Body of pancreas (tissue), 4 donors: Measurements from ENCODE around the gene SHLD1. TPM values are rescaled to one million over a fixed set of nuclear protein-coding genes. Genes with fewer than 3 reads are reported as not detected.

Experiments
- ATAC-seq: fragments of 150-250 bp; one replicate; pipeline ENCODE4 v1.9.1; 2016
- DNase-seq, 4 donors: peaks; one replicate each; pipeline ENCODE4 v3.0.0-alpha.2; 2019
- H3K27ac ChIP-seq, 4 donors: fragments of 200-600 bp; sonication (generic); 1 replicate in 3 of 4; 2 replicates in 1 of 4; pipeline versions ENCODE4 v1.5.1 to v1.6.1; 2016 to 2019; ENCODE audit warnings: mild to moderate bottlenecking in 1 of 4, mixed read lengths in 1 of 4, moderate library complexity in 1 of 4
- H3K27me3 ChIP-seq, 2 donors: fragments of 200-600 bp; sonication (generic); one replicate each; pipeline ENCODE4 v1.6.0; 2016; ENCODE audit warnings: mild to moderate bottlenecking in 1 of 2
- H3K36me3 ChIP-seq, 2 donors: fragments of 200-600 bp; sonication (generic); replicated peaks in 1 of 2; 2 replicates each; pipeline ENCODE4 v1.5.1; 2016; ENCODE audit warnings: low read depth in 2 of 2; ENCODE audit not compliant: insufficient read depth in 1 of 2
- H3K4me1 ChIP-seq: fragments of 200-600 bp; sonication (generic); one replicate; pipeline ENCODE4 v1.6.0; 2016
- H3K4me3 ChIP-seq, 2 donors: fragments of 200-600 bp; sonication (generic); 1 replicate in 1 of 2; 2 replicates in 1 of 2; pipeline ENCODE4 v1.5.1; 2016 to 2019
- H3K9me3 ChIP-seq, 3 donors: fragments of 200-600 bp; sonication (generic); 1 replicate in 2 of 3; 2 replicates in 1 of 3; pipeline ENCODE4 v1.5.1; 2016
- POLR2A ChIP-seq, 3 donors: fragments of 450-650 bp; IDR thresholded peaks; one replicate each; pipeline ENCODE4 v1.6.1; 2016; ENCODE audit warnings: antibody characterized with exemption in 3 of 3, mild to moderate bottlenecking in 2 of 3
- WGBS, 2 donors: methylation state at CpG; one replicate each; pipeline ENCODE4 v1.1.5; 2017; 5-methylcytosine and 5-hydroxymethylcytosine counted together
- intact Hi-C: fragments of 100-400 bp; cut with DNase I; formaldehyde crosslinking; loops from one replicate; pipeline ENCODE4 v1.15.1; 2023
- total RNA-seq, 2 donors: library from RNA; depleted of rRNA; stranded (reverse); fragments of >200 nt; gene quantifications; one replicate each; pipeline ENCODE4 v1.1.0, GENCODE V29; 2016
- TF ChIP-seq, protein P1 (sequence below), 7 experiments: fragments of 450-650 bp in 4 of 7; fragments of 200-600 bp in 3 of 7; sonication (generic) in 3 of 7; IDR thresholded peaks; one replicate each; pipeline ENCODE4 v1.5.1; 2016 to 2019; ENCODE audit warnings: antibody characterized with exemption in 7 of 7

Gene SHLD1
- total RNA-seq, 2 donors from 2014 or later, result 1.8 TPM; not detected in 1

DNA sequence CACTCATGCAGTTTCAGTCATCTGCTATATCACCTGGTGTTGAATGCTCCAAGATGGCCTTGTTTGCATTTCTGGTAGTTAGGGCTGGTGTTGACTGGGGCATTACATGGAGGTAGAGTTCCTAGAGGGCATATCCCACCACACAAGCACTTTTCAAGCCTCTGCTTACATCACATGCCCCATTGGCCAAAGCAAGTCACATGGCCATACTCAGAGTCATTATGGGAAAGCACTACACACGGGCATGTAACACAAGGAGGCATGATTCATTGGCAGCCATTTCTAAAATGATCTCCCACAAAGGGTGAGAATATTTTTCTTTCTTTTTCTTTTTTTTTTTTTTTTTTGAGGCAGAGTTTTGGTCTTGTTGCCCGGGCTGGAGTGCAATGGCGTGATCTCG, 126.9 kb downstream of the SHLD1 start:
- 72 to 75% methylated on average over 4 of the region's 4 CpGs for WGBS, 2 donors
- no peak for DNase-seq
- TF ChIP-seq, protein P1, sequence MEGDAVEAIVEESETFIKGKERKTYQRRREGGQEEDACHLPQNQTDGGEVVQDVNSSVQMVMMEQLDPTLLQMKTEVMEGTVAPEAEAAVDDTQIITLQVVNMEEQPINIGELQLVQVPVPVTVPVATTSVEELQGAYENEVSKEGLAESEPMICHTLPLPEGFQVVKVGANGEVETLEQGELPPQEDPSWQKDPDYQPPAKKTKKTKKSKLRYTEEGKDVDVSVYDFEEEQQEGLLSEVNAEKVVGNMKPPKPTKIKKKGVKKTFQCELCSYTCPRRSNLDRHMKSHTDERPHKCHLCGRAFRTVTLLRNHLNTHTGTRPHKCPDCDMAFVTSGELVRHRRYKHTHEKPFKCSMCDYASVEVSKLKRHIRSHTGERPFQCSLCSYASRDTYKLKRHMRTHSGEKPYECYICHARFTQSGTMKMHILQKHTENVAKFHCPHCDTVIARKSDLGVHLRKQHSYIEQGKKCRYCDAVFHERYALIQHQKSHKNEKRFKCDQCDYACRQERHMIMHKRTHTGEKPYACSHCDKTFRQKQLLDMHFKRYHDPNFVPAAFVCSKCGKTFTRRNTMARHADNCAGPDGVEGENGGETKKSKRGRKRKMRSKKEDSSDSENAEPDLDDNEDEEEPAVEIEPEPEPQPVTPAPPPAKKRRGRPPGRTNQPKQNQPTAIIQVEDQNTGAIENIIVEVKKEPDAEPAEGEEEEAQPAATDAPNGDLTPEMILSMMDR (IDR thresholded peaks at IDR 0.05), result no peak
- no peak for TF ChIP-seq POLR2A (IDR thresholded peaks at IDR 0.05)

DNA sequence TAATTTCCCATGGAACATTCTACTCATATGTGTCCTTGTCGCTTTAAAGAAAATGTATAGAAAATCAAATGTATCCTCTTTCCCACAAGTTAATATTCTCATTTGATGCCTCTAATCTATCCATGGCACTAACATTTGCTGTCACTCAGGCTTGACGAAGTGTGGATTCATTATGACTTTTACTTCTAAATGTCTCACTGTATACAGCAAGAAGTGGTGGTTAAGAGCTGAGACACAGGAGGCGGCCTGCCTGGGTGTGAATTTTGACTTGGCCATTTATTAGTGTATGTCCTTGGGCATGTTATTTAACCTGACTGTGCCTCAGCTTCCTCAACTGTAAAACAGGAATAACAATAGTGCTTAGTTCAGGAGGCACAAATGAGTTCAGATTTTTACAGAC, 130.1 kb downstream of the SHLD1 start:
- TF ChIP-seq, protein P1 (IDR thresholded peaks at IDR 0.05), result no peak
- no peak for TF ChIP-seq POLR2A (IDR thresholded peaks at IDR 0.05)
- H3K9me3 ChIP-seq, result no peaks in the 10 kb centered on the region
- no peak overlapping the region for H3K4me3 ChIP-seq
- ATAC-seq, result no peak
- H3K27me3 ChIP-seq, result no peaks in the 10 kb centered on the region
- intact Hi-C loops, result no loop called here
- 61 to 70% methylated on average over 3 of the region's 3 CpGs for WGBS, 2 donors
- no peak for DNase-seq
- H3K4me1 ChIP-seq, result no peaks in the 10 kb centered on the region
- H3K36me3 ChIP-seq, result no peaks in the 10 kb centered on the region
- H3K27ac ChIP-seq, result no peak overlapping the region

More for the DNA sequence above, 126.9 kb downstream of the SHLD1 start:
- ATAC-seq, result no peak
- no peak overlapping the region for H3K27ac ChIP-seq
- H3K4me1 ChIP-seq, result no peaks in the 10 kb centered on the region
- H3K9me3 ChIP-seq, result no peaks in the 10 kb centered on the region
- no peaks in the 10 kb centered on the region for H3K36me3 ChIP-seq
- H3K27me3 ChIP-seq, result no peaks in the 10 kb centered on the region
- H3K4me3 ChIP-seq, result no peak overlapping the region
- intact Hi-C loops, result no loop called here

DNA sequence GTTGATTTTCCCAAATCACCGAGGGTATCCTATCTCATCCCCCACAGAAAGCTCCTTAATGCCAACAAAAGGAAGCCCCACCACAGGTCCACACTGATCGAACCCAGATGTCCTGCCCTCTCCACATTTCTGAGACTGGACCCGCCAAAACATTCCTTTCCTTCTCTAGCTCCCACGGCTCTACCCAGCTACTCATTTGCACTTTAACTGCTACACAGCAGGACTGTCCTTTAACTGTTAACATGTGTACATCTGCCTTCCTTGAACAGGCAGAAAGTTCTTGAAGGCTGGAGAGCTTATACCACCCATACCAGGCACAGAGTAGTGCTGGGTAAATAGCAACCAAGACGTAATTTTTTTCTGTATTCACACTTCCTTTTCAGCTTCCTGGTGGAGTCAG, 131.5 kb downstream of the SHLD1 start:
- 53 to 57% methylated on average over 5 of the region's 5 CpGs for WGBS, 2 donors
- DNase-seq, result no peak
- Histone ChIP-seq H3K27me3 (no peaks in the 10 kb centered on the region), H3K9me3 (no peaks in the 10 kb centered on the region), H3K4me3 (no peak overlapping the region), H3K27ac (no peak overlapping the region), H3K36me3 (no peaks in the 10 kb centered on the region), H3K4me1 (no peaks in the 10 kb centered on the region)
- no peak for TF ChIP-seq POLR2A (IDR thresholded peaks at IDR 0.05)
- TF ChIP-seq, protein P1 (IDR thresholded peaks at IDR 0.05), result no peak
- ATAC-seq, result no peak
- intact Hi-C loops, result no loop called here

DNA sequence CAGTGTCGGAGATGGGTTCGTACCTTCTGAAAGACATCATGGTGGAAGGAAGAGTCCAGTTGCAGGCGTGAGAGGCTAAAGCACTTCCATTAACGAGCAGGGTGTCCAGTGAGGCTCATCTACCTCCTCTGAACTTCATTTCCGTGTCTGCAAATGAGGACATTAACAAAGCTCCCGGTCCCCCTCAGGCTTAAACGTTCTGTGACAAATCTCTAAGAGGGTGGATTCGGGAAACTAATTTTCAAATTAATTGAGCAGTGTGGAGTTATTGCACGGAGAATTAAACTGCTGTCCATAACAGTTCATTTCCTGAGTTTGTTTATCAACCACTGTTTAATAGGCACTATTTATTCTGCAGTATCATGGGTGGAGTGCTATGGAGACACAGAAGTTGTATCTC, 132.0 kb downstream of the SHLD1 start:
- no peak for ATAC-seq

More for the DNA sequence above, 132.0 kb downstream of the SHLD1 start:
- H3K36me3 ChIP-seq, result no peaks in the 10 kb centered on the region
- H3K27ac ChIP-seq, result no peak overlapping the region
- no peaks in the 10 kb centered on the region for H3K9me3 ChIP-seq
- H3K4me3 ChIP-seq, result no peak overlapping the region
- 72 to 73% methylated on average over 9 of the region's 9 CpGs for WGBS, 2 donors
- no peaks in the 10 kb centered on the region for H3K4me1 ChIP-seq
- no peaks in the 10 kb centered on the region for H3K27me3 ChIP-seq
- intact Hi-C loops, result no loop called here
- no peak for DNase-seq
- TF ChIP-seq, protein P1 (IDR thresholded peaks at IDR 0.05), result no peak
- no peak for TF ChIP-seq POLR2A (IDR thresholded peaks at IDR 0.05)
